ENCODE results near the gene RECK. TPM values are rescaled to one million over a fixed set of nuclear protein-coding genes. Genes with fewer than 3 reads are reported as not detected.
"Not testable (repeated sequence)": the region's sequence is repeated elsewhere in the genome, so short reads cannot be mapped to it uniquely, and the experiment has no call there.

Gene RECK
- polyA plus RNA-seq, 2 donors = 1.0 to 1.5 TPM

DNA sequence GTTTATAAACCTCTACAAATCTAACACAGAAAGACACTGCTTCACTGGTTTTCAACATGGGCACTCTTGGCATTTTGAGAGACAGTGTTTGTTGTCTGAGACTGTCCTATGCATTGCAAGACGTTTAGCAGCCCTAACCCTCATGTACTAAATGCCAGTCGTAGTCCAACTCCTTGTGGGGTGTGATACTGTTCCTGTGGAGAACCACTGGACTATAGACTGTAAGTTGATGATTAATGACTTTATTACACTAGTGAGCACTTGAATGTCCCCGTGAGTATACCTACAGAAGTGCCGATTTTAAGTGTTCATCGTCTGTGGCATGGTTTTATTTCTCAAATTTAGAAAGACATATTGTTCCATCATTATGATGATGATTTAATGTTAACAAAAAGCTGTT, 46.2 kb downstream of the RECK start:
- H3K27ac ChIP-seq (ENCODE audit: low read depth in 2 of 2, low read length in 1 of 2) = no peak overlapping the region
- H3K9me3 ChIP-seq (ENCODE audit: control insufficient read depth in 2 of 2, insufficient read depth in 1 of 2, low read depth in 1 of 2, low read length in 1 of 2) = no peaks in the 10 kb centered on the region
- H3K36me3 ChIP-seq (ENCODE audit: control insufficient read depth in 2 of 2, insufficient read depth in 2 of 2, low read length in 1 of 2) = no peaks in the 10 kb centered on the region
- no peaks in the 10 kb centered on the region for H3K4me1 ChIP-seq (ENCODE audit: control insufficient read depth in 2 of 2, insufficient read depth in 2 of 2, low read length in 1 of 2)
- no peak overlapping the region for H3K4me3 ChIP-seq (ENCODE audit: low read depth in 1 of 2, low read length in 2 of 2)
- WGBS, 2 donors = 80 to 84% methylated on average over 5 of the region's 5 CpGs
- H3K27me3 ChIP-seq (ENCODE audit: control insufficient read depth in 1 of 2, insufficient read depth in 2 of 2, low read length in 2 of 2) = no peaks in the 10 kb centered on the region

DNA sequence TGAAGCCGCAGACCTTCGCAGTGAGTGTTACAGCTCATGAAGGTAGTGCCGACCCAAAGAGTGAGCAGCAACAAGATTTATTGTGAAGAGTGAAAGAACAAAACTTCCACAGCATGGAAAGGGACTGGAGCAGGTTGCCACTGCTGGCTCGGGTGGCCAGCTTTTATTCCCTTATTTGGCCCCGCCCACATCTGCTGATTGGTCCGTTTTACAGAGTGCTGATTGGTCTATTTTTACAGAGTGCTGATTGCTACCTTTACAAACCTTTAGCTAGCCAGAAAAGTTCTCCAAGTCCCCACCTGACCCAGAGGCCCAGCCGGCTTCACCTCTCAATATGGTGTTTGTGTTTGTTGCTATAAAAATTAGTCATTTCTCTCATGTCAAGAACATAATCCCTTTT, 49.7 kb downstream of the RECK start:
- Histone ChIP-seq H3K27ac (ENCODE audit: low read depth in 2 of 2, low read length in 1 of 2) (no peak overlapping the region), H3K9me3 (ENCODE audit: control insufficient read depth in 2 of 2, insufficient read depth in 1 of 2, low read depth in 1 of 2, low read length in 1 of 2) (no peaks in the 10 kb centered on the region), H3K36me3 (ENCODE audit: control insufficient read depth in 2 of 2, insufficient read depth in 2 of 2, low read length in 1 of 2) (no peaks in the 10 kb centered on the region), H3K27me3 (ENCODE audit: control insufficient read depth in 1 of 2, insufficient read depth in 2 of 2, low read length in 2 of 2) (no peaks in the 10 kb centered on the region), H3K4me3 (ENCODE audit: low read depth in 1 of 2, low read length in 2 of 2) (no peak overlapping the region), H3K4me1 (ENCODE audit: control insufficient read depth in 2 of 2, insufficient read depth in 2 of 2, low read length in 1 of 2) (no peaks in the 10 kb centered on the region)
- WGBS, 2 donors = 89 to 91% methylated on average over 7 of the region's 7 CpGs

DNA sequence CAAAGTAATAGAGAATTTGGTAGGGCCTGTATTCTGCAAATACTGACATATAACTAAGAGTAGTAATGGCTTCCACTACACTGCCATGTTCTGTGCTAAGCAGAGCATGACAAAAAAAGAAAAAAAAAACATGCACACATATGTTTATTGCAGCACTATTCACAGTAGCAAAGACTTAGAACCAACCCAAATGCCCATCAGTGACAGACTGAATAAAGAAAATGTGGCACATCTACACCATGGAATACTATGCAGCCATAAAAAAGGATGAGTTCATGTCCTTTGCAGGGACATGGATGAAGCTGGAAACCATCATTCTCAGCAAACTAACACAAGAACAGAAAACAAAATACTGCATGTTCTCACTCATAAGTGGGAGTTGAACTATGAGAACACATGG, 50.3 kb downstream of the RECK start:
- H3K27me3 ChIP-seq (ENCODE audit: control insufficient read depth in 1 of 2, insufficient read depth in 2 of 2, low read length in 2 of 2); H3K36me3 ChIP-seq (ENCODE audit: control insufficient read depth in 2 of 2, insufficient read depth in 2 of 2, low read length in 1 of 2); H3K27ac ChIP-seq (ENCODE audit: low read depth in 2 of 2, low read length in 1 of 2); H3K4me1 ChIP-seq (ENCODE audit: control insufficient read depth in 2 of 2, insufficient read depth in 2 of 2, low read length in 1 of 2); H3K9me3 ChIP-seq (ENCODE audit: control insufficient read depth in 2 of 2, insufficient read depth in 1 of 2, low read depth in 1 of 2, low read length in 1 of 2); H3K4me3 ChIP-seq (ENCODE audit: low read depth in 1 of 2, low read length in 2 of 2): not testable (repeated sequence)

DNA sequence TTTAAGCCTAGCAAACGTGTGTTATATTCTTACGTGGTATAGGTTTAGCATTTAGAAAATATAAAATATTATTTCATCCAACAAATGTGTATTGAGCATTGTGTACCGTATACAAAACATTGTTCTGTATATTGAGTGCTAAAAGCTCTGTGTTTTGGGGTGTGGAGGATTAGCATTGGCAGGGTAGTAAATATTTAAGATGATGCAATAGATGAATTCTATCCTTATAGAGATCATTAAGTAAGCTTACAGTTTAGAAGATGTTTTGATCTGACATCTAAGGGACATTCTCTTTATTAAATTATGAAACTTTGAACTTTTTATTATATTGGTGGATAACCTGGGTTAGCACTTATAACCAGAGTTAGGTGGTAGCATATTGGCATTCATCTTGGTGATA, 51.3 kb downstream of the RECK start:
- Histone ChIP-seq H3K4me1 (ENCODE audit: control insufficient read depth in 2 of 2, insufficient read depth in 2 of 2, low read length in 1 of 2) (no peaks in the 10 kb centered on the region), H3K4me3 (ENCODE audit: low read depth in 1 of 2, low read length in 2 of 2) (no peak overlapping the region), H3K9me3 (ENCODE audit: control insufficient read depth in 2 of 2, insufficient read depth in 1 of 2, low read depth in 1 of 2, low read length in 1 of 2) (no peaks in the 10 kb centered on the region), H3K27me3 (ENCODE audit: control insufficient read depth in 1 of 2, insufficient read depth in 2 of 2, low read length in 2 of 2) (no peaks in the 10 kb centered on the region), H3K27ac (ENCODE audit: low read depth in 2 of 2, low read length in 1 of 2) (no peak overlapping the region), H3K36me3 (ENCODE audit: control insufficient read depth in 2 of 2, insufficient read depth in 2 of 2, low read length in 1 of 2) (no peaks in the 10 kb centered on the region)
- 84 to 88% methylated on average over 3 of the region's 3 CpGs for WGBS, 2 donors

DNA sequence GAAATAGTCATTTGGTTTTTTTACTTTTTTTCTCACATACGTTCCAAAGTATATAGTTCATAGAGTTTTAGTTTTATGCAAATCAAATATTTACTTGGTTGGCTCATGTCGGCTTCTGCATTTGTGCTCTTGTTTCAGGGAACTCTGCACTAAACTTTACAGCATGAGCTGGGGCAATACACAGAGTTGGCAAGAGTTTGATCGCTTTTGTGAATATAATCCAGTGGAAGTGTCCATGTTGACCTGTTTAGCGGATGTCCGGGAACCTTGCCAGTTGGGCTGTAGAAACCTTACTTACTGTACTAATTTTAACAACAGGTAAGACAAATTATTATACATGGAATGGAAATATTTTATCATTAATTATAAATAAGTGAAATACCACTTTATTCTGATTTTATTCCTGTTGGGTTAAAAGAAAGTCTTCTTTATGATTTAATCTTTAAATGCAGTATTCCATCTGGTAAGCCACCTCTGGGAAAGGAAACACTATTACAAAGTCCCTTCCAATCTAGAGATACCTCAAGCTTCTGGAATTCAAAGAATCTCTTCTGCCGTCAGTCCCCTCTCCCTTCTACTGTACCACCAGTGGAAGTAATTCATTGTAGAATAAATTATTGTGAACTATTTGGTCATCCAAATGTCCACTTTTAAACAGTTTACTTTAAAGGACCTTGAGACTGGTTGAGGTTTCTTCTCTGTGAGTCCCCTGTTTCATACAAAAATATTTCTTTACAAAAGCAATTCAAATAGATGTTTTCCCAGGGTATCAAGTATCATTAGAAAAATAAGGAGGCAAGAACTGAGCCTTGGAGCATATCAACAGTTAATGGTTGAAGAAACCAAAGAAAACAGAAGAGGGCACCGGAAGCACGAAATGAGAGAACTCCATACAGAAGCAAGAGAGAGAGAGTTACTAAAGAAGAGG, 54.6 kb downstream of the RECK start:
- 37 to 46% methylated on average over 8 of the region's 8 CpGs for WGBS, 2 donors
- no peak overlapping the region for H3K4me3 ChIP-seq (ENCODE audit: low read depth in 1 of 2, low read length in 2 of 2)
- H3K36me3 ChIP-seq (ENCODE audit: control insufficient read depth in 2 of 2, insufficient read depth in 2 of 2, low read length in 1 of 2) = no peaks in the 10 kb centered on the region
- no peaks in the 10 kb centered on the region for H3K9me3 ChIP-seq (ENCODE audit: control insufficient read depth in 2 of 2, insufficient read depth in 1 of 2, low read depth in 1 of 2, low read length in 1 of 2)
- no peak overlapping the region for H3K27ac ChIP-seq (ENCODE audit: low read depth in 2 of 2, low read length in 1 of 2)
- H3K4me1 ChIP-seq (ENCODE audit: control insufficient read depth in 2 of 2, insufficient read depth in 2 of 2, low read length in 1 of 2) = no peaks in the 10 kb centered on the region
- no peaks in the 10 kb centered on the region for H3K27me3 ChIP-seq (ENCODE audit: control insufficient read depth in 1 of 2, insufficient read depth in 2 of 2, low read length in 2 of 2)

DNA sequence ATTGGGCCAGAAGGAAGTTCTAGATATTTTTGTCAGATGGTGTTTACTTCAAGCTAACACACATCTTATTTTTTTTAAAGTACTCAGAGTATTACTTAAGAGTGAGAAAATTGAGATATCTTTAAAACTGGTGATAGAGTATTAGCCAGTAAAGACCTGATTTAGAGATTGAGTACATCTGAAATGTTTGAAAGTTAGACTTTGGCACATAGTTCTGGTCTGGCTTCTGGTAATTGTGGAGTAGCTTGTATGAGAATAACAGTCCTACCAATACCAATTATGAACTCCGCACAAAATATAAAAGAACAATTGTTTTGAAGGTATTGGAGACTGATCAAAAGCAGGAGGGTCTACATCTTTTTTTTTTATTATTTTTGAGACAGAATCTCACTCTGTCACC, 55.3 kb downstream of the RECK start:
- no peak overlapping the region for H3K27ac ChIP-seq (ENCODE audit: low read depth in 2 of 2, low read length in 1 of 2)

DNA sequence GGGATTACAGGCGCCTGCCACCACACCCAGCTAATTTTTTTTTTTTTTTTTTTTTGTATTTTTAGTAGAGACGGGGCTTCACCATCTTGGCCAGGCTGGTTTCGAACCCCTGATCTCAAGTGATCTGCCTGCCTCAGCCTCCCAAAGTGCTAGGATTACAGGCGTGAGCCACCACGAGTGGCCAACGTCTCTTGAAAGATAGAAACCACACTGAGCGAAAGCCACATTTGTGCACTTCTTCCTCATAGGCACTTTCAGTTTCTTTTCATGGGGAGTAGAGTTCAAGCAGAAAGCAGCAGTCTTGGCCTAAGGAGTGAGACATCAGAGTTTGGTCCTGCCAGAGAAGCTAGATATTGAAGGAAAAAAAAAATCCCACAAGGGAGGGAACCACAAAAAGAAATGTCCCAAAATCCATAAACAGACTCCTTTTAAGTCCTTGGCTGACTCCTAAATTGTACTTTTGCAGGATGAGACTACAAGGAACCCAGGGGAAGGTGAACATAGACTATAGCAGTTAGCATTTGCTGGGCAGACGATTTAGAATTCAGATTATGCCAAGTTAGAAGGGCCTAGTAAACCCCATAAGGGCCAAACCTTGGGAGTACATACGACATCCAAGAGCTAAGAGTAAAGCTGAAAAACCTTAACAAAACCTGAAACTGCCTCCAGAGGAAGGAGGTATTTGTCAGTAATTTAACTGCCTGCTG, 55.9 kb downstream of the RECK start:
- WGBS, 2 donors = 73 to 89% methylated on average over 9 of the region's 9 CpGs
- no peak overlapping the region for H3K27ac ChIP-seq (ENCODE audit: low read depth in 2 of 2, low read length in 1 of 2)
- no peaks in the 10 kb centered on the region for H3K36me3 ChIP-seq (ENCODE audit: control insufficient read depth in 2 of 2, insufficient read depth in 2 of 2, low read length in 1 of 2)
- H3K27me3 ChIP-seq (ENCODE audit: control insufficient read depth in 1 of 2, insufficient read depth in 2 of 2, low read length in 2 of 2) = no peaks in the 10 kb centered on the region
- no peaks in the 10 kb centered on the region for H3K9me3 ChIP-seq (ENCODE audit: control insufficient read depth in 2 of 2, insufficient read depth in 1 of 2, low read depth in 1 of 2, low read length in 1 of 2)
- H3K4me3 ChIP-seq (ENCODE audit: low read depth in 1 of 2, low read length in 2 of 2) = no peak overlapping the region
- H3K4me1 ChIP-seq (ENCODE audit: control insufficient read depth in 2 of 2, insufficient read depth in 2 of 2, low read length in 1 of 2) = no peaks in the 10 kb centered on the region

More for the DNA sequence above, 55.3 kb downstream of the RECK start:
- WGBS, 2 donors = 97 to 98% methylated on average over 1 of the region's 1 CpG
- Histone ChIP-seq H3K36me3 (ENCODE audit: control insufficient read depth in 2 of 2, insufficient read depth in 2 of 2, low read length in 1 of 2) (no peaks in the 10 kb centered on the region), H3K4me1 (ENCODE audit: control insufficient read depth in 2 of 2, insufficient read depth in 2 of 2, low read length in 1 of 2) (no peaks in the 10 kb centered on the region), H3K9me3 (ENCODE audit: control insufficient read depth in 2 of 2, insufficient read depth in 1 of 2, low read depth in 1 of 2, low read length in 1 of 2) (no peaks in the 10 kb centered on the region), H3K4me3 (ENCODE audit: low read depth in 1 of 2, low read length in 2 of 2) (no peak overlapping the region), H3K27me3 (ENCODE audit: control insufficient read depth in 1 of 2, insufficient read depth in 2 of 2, low read length in 2 of 2) (no peaks in the 10 kb centered on the region)

DNA sequence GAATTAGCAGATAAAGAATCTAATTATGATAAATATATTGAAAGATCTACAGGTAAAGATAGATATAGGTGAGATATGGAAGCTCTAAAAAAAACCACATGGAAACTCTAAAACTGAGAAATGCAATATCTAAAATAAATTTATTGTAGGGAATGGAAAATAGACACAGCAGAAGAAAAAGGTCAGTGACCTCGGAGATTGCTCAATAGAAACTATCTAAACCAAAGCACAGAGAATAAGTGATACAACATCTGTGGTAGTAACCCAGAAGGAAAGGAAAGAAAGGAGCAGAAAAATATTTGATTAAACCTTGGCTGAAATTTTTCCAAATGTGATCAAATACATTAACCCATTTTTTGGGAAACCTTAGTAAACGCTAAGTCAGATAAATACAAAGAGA, 56.7 kb downstream of the RECK start:
- Histone ChIP-seq H3K4me3 (ENCODE audit: low read depth in 1 of 2, low read length in 2 of 2) (no peak overlapping the region), H3K27me3 (ENCODE audit: control insufficient read depth in 1 of 2, insufficient read depth in 2 of 2, low read length in 2 of 2) (no peaks in the 10 kb centered on the region), H3K27ac (ENCODE audit: low read depth in 2 of 2, low read length in 1 of 2) (no peak overlapping the region), H3K36me3 (ENCODE audit: control insufficient read depth in 2 of 2, insufficient read depth in 2 of 2, low read length in 1 of 2) (no peaks in the 10 kb centered on the region), H3K4me1 (ENCODE audit: control insufficient read depth in 2 of 2, insufficient read depth in 2 of 2, low read length in 1 of 2) (no peaks in the 10 kb centered on the region), H3K9me3 (ENCODE audit: control insufficient read depth in 2 of 2, insufficient read depth in 1 of 2, low read depth in 1 of 2, low read length in 1 of 2) (no peaks in the 10 kb centered on the region)
- WGBS, 2 donors = 94 to 98% methylated on average over 2 of the region's 2 CpGs

DNA sequence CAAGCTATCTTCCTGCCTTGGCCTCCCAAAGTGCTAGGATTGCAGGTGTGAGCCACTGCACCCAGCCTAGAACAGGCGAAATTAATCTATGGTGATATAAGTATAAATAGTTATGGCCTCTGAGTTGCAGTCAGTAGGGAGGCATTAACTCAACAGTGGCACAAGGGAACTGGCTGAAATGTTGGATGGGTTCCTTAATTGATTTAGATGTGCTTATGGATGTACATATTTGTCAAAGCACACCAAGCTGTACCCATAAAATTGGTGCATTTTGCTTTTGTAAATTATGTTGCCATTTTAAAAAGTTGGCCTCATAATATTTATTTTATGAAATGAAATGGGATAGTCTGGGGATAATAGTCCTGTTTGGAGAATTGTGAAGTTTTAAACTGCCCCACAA, 63.0 kb downstream of the RECK start:
- Histone ChIP-seq H3K4me3 (ENCODE audit: low read depth in 1 of 2, low read length in 2 of 2) (no peak overlapping the region), H3K27me3 (ENCODE audit: control insufficient read depth in 1 of 2, insufficient read depth in 2 of 2, low read length in 2 of 2) (no peaks in the 10 kb centered on the region), H3K4me1 (ENCODE audit: control insufficient read depth in 2 of 2, insufficient read depth in 2 of 2, low read length in 1 of 2) (no peaks in the 10 kb centered on the region), H3K27ac (ENCODE audit: low read depth in 2 of 2, low read length in 1 of 2) (no peak overlapping the region), H3K36me3 (ENCODE audit: control insufficient read depth in 2 of 2, insufficient read depth in 2 of 2, low read length in 1 of 2) (no peaks in the 10 kb centered on the region), H3K9me3 (ENCODE audit: control insufficient read depth in 2 of 2, insufficient read depth in 1 of 2, low read depth in 1 of 2, low read length in 1 of 2) (no peaks in the 10 kb centered on the region)
- WGBS, 2 donors = 82 to 90% methylated on average over 1 of the region's 1 CpG

DNA sequence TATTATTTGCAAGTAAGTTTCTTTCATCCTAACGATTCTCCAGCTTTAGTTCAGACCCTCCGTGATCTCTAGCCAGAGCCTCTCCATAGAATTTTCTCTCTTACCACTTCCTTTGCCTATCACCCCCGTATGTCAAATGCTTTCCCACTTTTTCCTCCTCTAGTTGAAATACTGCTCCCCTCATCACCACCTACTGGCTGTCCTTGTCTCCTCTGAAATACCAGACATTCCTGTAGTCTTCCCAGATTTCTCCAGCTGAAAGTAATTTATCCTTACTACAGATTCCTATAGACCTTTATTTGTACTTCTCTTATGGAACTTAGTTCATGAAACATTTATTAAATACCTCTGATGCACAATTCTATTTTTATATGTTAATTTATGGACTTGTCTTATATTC, 63.8 kb downstream of the RECK start:
- WGBS, 2 donors = 64 to 73% methylated on average over 3 of the region's 3 CpGs
- Histone ChIP-seq H3K27ac (ENCODE audit: low read depth in 2 of 2, low read length in 1 of 2) (no peak overlapping the region), H3K27me3 (ENCODE audit: control insufficient read depth in 1 of 2, insufficient read depth in 2 of 2, low read length in 2 of 2) (no peaks in the 10 kb centered on the region), H3K4me1 (ENCODE audit: control insufficient read depth in 2 of 2, insufficient read depth in 2 of 2, low read length in 1 of 2) (no peaks in the 10 kb centered on the region), H3K9me3 (ENCODE audit: control insufficient read depth in 2 of 2, insufficient read depth in 1 of 2, low read depth in 1 of 2, low read length in 1 of 2) (no peaks in the 10 kb centered on the region), H3K36me3 (ENCODE audit: control insufficient read depth in 2 of 2, insufficient read depth in 2 of 2, low read length in 1 of 2) (no peaks in the 10 kb centered on the region), H3K4me3 (ENCODE audit: low read depth in 1 of 2, low read length in 2 of 2) (no peak overlapping the region)
